Measurements from ENCODE around the gene PRSS50. TPM values are rescaled to one million over a fixed set of nuclear protein-coding genes. Genes with fewer than 3 reads are reported as not detected.

PRSS50 gene
- total and polyA plus RNA-seq, 2 donors = 0.10 to 0.26 TPM

GRCh38 chr3:46737329-46737731 lies 19.7 kb upstream of the PRSS50 start:
- no peak for DNase-seq (ENCODE audit: extremely low spot score)
- Histone ChIP-seq H3K4me1 (ENCODE audit: insufficient read depth) (no peaks in the 10 kb centered on the region), H3K4me3 (ENCODE audit: low read depth, low read length) (no peak overlapping the region), H3K27ac (ENCODE audit: low read depth) (no peak overlapping the region), H3K36me3 (ENCODE audit: insufficient read depth) (no peaks in the 10 kb centered on the region)
- WGBS = 65% methylated on average over 4 of the region's 4 CpGs

GRCh38 chr3:46736006-46736872 lies 18.6 kb upstream of the PRSS50 start:
- Histone ChIP-seq H3K27ac (ENCODE audit: low read depth) (no peak overlapping the region), H3K36me3 (ENCODE audit: insufficient read depth) (no peaks in the 10 kb centered on the region), H3K4me1 (ENCODE audit: insufficient read depth) (no peaks in the 10 kb centered on the region), H3K4me3 (ENCODE audit: low read depth, low read length) (no peak overlapping the region)
- DNase-seq (ENCODE audit: extremely low spot score) = no peak
- WGBS = 85% methylated on average over 20 of the region's 20 CpGs

GRCh38 chr3:46734773-46735172 lies 17.1 kb upstream of the PRSS50 start:
- DNase-seq (ENCODE audit: extremely low spot score) = no peak
- Histone ChIP-seq H3K36me3 (ENCODE audit: insufficient read depth) (no peaks in the 10 kb centered on the region), H3K4me3 (ENCODE audit: low read depth, low read length) (no peak overlapping the region), H3K27ac (ENCODE audit: low read depth) (no peak overlapping the region), H3K4me1 (ENCODE audit: insufficient read depth) (no peaks in the 10 kb centered on the region)
- WGBS = 66% methylated on average over 4 of the region's 4 CpGs

GRCh38 chr3:46733026-46733800 lies 15.5 kb upstream of the PRSS50 start:
- WGBS = 78% methylated on average over 9 of the region's 9 CpGs

GRCh38 chr3:46731795-46732194 lies 14.1 kb upstream of the PRSS50 start:
- 90% methylated on average over 3 of the region's 3 CpGs for WGBS
- Histone ChIP-seq H3K27ac (ENCODE audit: low read depth) (no peak overlapping the region), H3K4me1 (ENCODE audit: insufficient read depth) (no peaks in the 10 kb centered on the region), H3K4me3 (ENCODE audit: low read depth, low read length) (no peak overlapping the region), H3K36me3 (ENCODE audit: insufficient read depth) (no peaks in the 10 kb centered on the region)
- no peak for DNase-seq (ENCODE audit: extremely low spot score)

More at GRCh38 chr3:46733026-46733800, 15.5 kb upstream of the PRSS50 start:
- no peak overlapping the region for H3K27ac ChIP-seq (ENCODE audit: low read depth)
- no peak overlapping the region for H3K4me3 ChIP-seq (ENCODE audit: low read depth, low read length)
- H3K4me1 ChIP-seq (ENCODE audit: insufficient read depth) = no peaks in the 10 kb centered on the region
- no peak for DNase-seq (ENCODE audit: extremely low spot score)
- H3K36me3 ChIP-seq (ENCODE audit: insufficient read depth) = no peaks in the 10 kb centered on the region

GRCh38 chr3:46730819-46731218 lies 13.2 kb upstream of the PRSS50 start:
- H3K36me3 ChIP-seq (ENCODE audit: insufficient read depth) = no peaks in the 10 kb centered on the region
- no peak for DNase-seq (ENCODE audit: extremely low spot score)
- no peaks in the 10 kb centered on the region for H3K4me1 ChIP-seq (ENCODE audit: insufficient read depth)
- H3K4me3 ChIP-seq (ENCODE audit: low read depth, low read length) = no peak overlapping the region
- no peak overlapping the region for H3K27ac ChIP-seq (ENCODE audit: low read depth)
- WGBS = 70% methylated on average over 2 of the region's 2 CpGs

- WGBS = 79% methylated on average over 4 of the region's 4 CpGs
- Histone ChIP-seq H3K4me3 (ENCODE audit: low read depth, low read length) (no peak overlapping the region), H3K36me3 (ENCODE audit: insufficient read depth) (no peaks in the 10 kb centered on the region), H3K27ac (ENCODE audit: low read depth) (no peak overlapping the region), H3K4me1 (ENCODE audit: insufficient read depth) (no peaks in the 10 kb centered on the region)
- DNase-seq (ENCODE audit: extremely low spot score) = no peak
Measured at GRCh38 chr3:46729038-46729437, 11.4 kb upstream of the PRSS50 start.

GRCh38 chr3:46725621-46726314 lies 8.1 kb upstream of the PRSS50 start:
- no peak for DNase-seq (ENCODE audit: extremely low spot score)
- 31% methylated on average over 6 of the region's 6 CpGs for WGBS
- H3K27ac ChIP-seq (ENCODE audit: low read depth) = no peak overlapping the region

GRCh38 chr3:46724424-46724823 lies 6.8 kb upstream of the PRSS50 start:
- no peak overlapping the region for H3K4me3 ChIP-seq (ENCODE audit: low read depth, low read length)
- H3K36me3 ChIP-seq (ENCODE audit: insufficient read depth) = no peaks in the 10 kb centered on the region
- no peaks in the 10 kb centered on the region for H3K4me1 ChIP-seq (ENCODE audit: insufficient read depth)
- 86% methylated on average over 4 of the region's 4 CpGs for WGBS
- H3K27ac ChIP-seq (ENCODE audit: low read depth) = no peak overlapping the region
- DNase-seq (ENCODE audit: extremely low spot score) = no peak

More at GRCh38 chr3:46725621-46726314, 8.1 kb upstream of the PRSS50 start:
- H3K4me1 ChIP-seq (ENCODE audit: insufficient read depth) = no peaks in the 10 kb centered on the region
- H3K36me3 ChIP-seq (ENCODE audit: insufficient read depth) = no peaks in the 10 kb centered on the region
- no peak overlapping the region for H3K4me3 ChIP-seq (ENCODE audit: low read depth, low read length)

GRCh38 chr3:46722443-46722842 lies 4.8 kb upstream of the PRSS50 start:
- no peaks in the 10 kb centered on the region for H3K36me3 ChIP-seq (ENCODE audit: insufficient read depth)
- DNase-seq (ENCODE audit: extremely low spot score) = no peak
- no peaks in the 10 kb centered on the region for H3K4me1 ChIP-seq (ENCODE audit: insufficient read depth)
- H3K27ac ChIP-seq (ENCODE audit: low read depth) = no peak overlapping the region
- WGBS = 92% methylated on average over 5 of the region's 5 CpGs
- no peak overlapping the region for H3K4me3 ChIP-seq (ENCODE audit: low read depth, low read length)

- no peaks in the 10 kb centered on the region for H3K36me3 ChIP-seq (ENCODE audit: insufficient read depth)
- H3K27ac ChIP-seq (ENCODE audit: low read depth) = no peak overlapping the region
- H3K4me1 ChIP-seq (ENCODE audit: insufficient read depth) = no peaks in the 10 kb centered on the region
- no peak overlapping the region for H3K4me3 ChIP-seq (ENCODE audit: low read depth, low read length)
- WGBS = 93% methylated on average over 2 of the region's 2 CpGs
- DNase-seq (ENCODE audit: extremely low spot score) = no peak
Measured at GRCh38 chr3:46721009-46721408, 3.3 kb upstream of the PRSS50 start.

- no peaks in the 10 kb centered on the region for H3K4me1 ChIP-seq (ENCODE audit: insufficient read depth)
- DNase-seq (ENCODE audit: extremely low spot score) = no peak
- WGBS = 94% methylated on average over 4 of the region's 4 CpGs
- no peak overlapping the region for H3K4me3 ChIP-seq (ENCODE audit: low read depth, low read length)
- H3K27ac ChIP-seq (ENCODE audit: low read depth) = no peak overlapping the region
- no peaks in the 10 kb centered on the region for H3K36me3 ChIP-seq (ENCODE audit: insufficient read depth)
Measured at GRCh38 chr3:46719735-46720271, 2.1 kb upstream of the PRSS50 start.

GRCh38 chr3:46719044-46719565 lies 1.4 kb upstream of the PRSS50 start:
- Histone ChIP-seq H3K4me1 (ENCODE audit: insufficient read depth) (no peaks in the 10 kb centered on the region), H3K4me3 (ENCODE audit: low read depth, low read length) (no peak overlapping the region), H3K36me3 (ENCODE audit: insufficient read depth) (no peaks in the 10 kb centered on the region), H3K27ac (ENCODE audit: low read depth) (no peak overlapping the region)
- no peak for DNase-seq (ENCODE audit: extremely low spot score)
- WGBS = 89% methylated on average over 2 of the region's 2 CpGs
